ENCODE measurements around the gene CHID1.
A peak's percentile ranks its signal among the peaks of the same experiment; 100 is the strongest.

CHID1 gene

GRCh38 chr11:826836-827145 lies 83.8 kb downstream of the CHID1 start:
- H3K36me3 ChIP-seq (ENCODE audit: control insufficient read depth, insufficient read depth, low read length): peaks cover 4% of the 10 kb centered on the region; the same call in 1 of the 2 replicates
- no peak for DNase-seq (ENCODE audit: extremely low read depth, insufficient read length)
- H3K27me3 ChIP-seq (replicated peaks; ENCODE audit: control insufficient read depth, insufficient read depth, low read length): peaks cover 1% of the 10 kb centered on the region; the same call in 1 of the 2 replicates
- peak overlapping the region; percentile 67 for H3K4me3 ChIP-seq (replicated peaks; ENCODE audit: low read depth, low read length)
- no peak for TF ChIP-seq CTCF (IDR thresholded peaks at IDR 0.05; ENCODE audit: insufficient read depth, low read length, poor library complexity, severe bottlenecking)

- no peak for TF ChIP-seq CTCF (IDR thresholded peaks at IDR 0.05; ENCODE audit: insufficient read depth, low read length, poor library complexity, severe bottlenecking)
- no peaks in the 10 kb centered on the region for H3K27me3 ChIP-seq (replicated peaks; ENCODE audit: control insufficient read depth, insufficient read depth, low read length)
- H3K36me3 ChIP-seq (ENCODE audit: control insufficient read depth, insufficient read depth, low read length): peaks cover 4% of the 10 kb centered on the region; the same call in 1 of the 2 replicates
- no peak overlapping the region for H3K4me3 ChIP-seq (replicated peaks; ENCODE audit: low read depth, low read length)
- DNase-seq (ENCODE audit: extremely low read depth, insufficient read length): no peak
Measured at GRCh38 chr11:826227-826621, 84.4 kb downstream of the CHID1 start.

GRCh38 chr11:825366-826226 lies 85.0 kb downstream of the CHID1 start:
- Histone ChIP-seq H3K36me3 (ENCODE audit: control insufficient read depth, insufficient read depth, low read length) (peaks cover 4% of the 10 kb centered on the region; the same call in 1 of the 2 replicates), H3K4me3 (replicated peaks; ENCODE audit: low read depth, low read length) (no peak overlapping the region), H3K27me3 (replicated peaks; ENCODE audit: control insufficient read depth, insufficient read depth, low read length) (no peaks in the 10 kb centered on the region)
- no peak for DNase-seq (ENCODE audit: extremely low read depth, insufficient read length)
- TF ChIP-seq CTCF (IDR thresholded peaks at IDR 0.05; ENCODE audit: insufficient read depth, low read length, poor library complexity, severe bottlenecking): no peak

- TF ChIP-seq CTCF (IDR thresholded peaks at IDR 0.05; ENCODE audit: insufficient read depth, low read length, poor library complexity, severe bottlenecking): no peak
- Histone ChIP-seq H3K4me3 (replicated peaks; ENCODE audit: low read depth, low read length) (no peak overlapping the region), H3K27me3 (replicated peaks; ENCODE audit: control insufficient read depth, insufficient read depth, low read length) (no peaks in the 10 kb centered on the region), H3K36me3 (ENCODE audit: control insufficient read depth, insufficient read depth, low read length) (peaks cover 4% of the 10 kb centered on the region; the same call in 1 of the 2 replicates)
- no peak for DNase-seq (ENCODE audit: extremely low read depth, insufficient read length)
Measured at GRCh38 chr11:824942-825341, 85.7 kb downstream of the CHID1 start.

GRCh38 chr11:824292-824880 lies 86.2 kb downstream of the CHID1 start:
- DNase-seq (ENCODE audit: extremely low read depth, insufficient read length): no peak
- no peak for TF ChIP-seq CTCF (IDR thresholded peaks at IDR 0.05; ENCODE audit: insufficient read depth, low read length, poor library complexity, severe bottlenecking)
- no peaks in the 10 kb centered on the region for H3K27me3 ChIP-seq (replicated peaks; ENCODE audit: control insufficient read depth, insufficient read depth, low read length)
- no peak overlapping the region for H3K4me3 ChIP-seq (replicated peaks; ENCODE audit: low read depth, low read length)
- H3K36me3 ChIP-seq (ENCODE audit: control insufficient read depth, insufficient read depth, low read length): peaks cover 4% of the 10 kb centered on the region; the same call in 1 of the 2 replicates
